CD4-positive, CD25-positive, alpha-beta regulatory T cell (primary cell): ENCODE data around the gene PELO. TPM values are rescaled to one million over a fixed set of nuclear protein-coding genes. Genes with fewer than 3 reads are reported as not detected.
"Not testable (repeated sequence)": the region's sequence is repeated elsewhere in the genome, so short reads cannot be mapped to it uniquely, and the experiment has no call there.

Experiments
- ATAC-seq, 2 donors: fragments of 150-1000 bp; cut with Tn5 transposase; one replicate each; pipeline ENCODE4 v1.10.0; 2021; ENCODE audit warnings: low read depth in 2 of 2, moderate number of reproducible peaks in 2 of 2, moderate library complexity in 1 of 2
- DNase-seq, 3 donors: peaks; one replicate each; pipeline versions ENCODE4 v3.0.0 to v3.0.0-alpha.2; 2012 to 2022; ENCODE audit warnings: mixed read lengths in 1 of 3
- H3K27ac ChIP-seq: one replicate; pipeline ENCODE4 v1.7.0; 2013; ENCODE audit warnings: mild to moderate bottlenecking, low read length; ENCODE audit not compliant: insufficient read depth, poor library complexity, severe bottlenecking
- H3K27me3 ChIP-seq: one replicate; pipeline ENCODE4 v1.7.0; 2013; ENCODE audit warnings: low read length; ENCODE audit not compliant: control insufficient read depth, insufficient read depth
- H3K36me3 ChIP-seq: one replicate; pipeline ENCODE4 v1.7.0; 2013; ENCODE audit warnings: mild to moderate bottlenecking, low read length, moderate library complexity; ENCODE audit not compliant: control insufficient read depth, insufficient read depth
- H3K4me1 ChIP-seq: 2 replicates; pipeline ENCODE4 v1.7.0; 2013; ENCODE audit warnings: mild to moderate bottlenecking, low read length; ENCODE audit not compliant: insufficient read depth, control insufficient read depth, poor library complexity, severe bottlenecking
- H3K4me3 ChIP-seq: one replicate; pipeline ENCODE4 v1.7.0; 2013; ENCODE audit warnings: low read depth, mild to moderate bottlenecking, low read length, moderate library complexity
- H3K9me3 ChIP-seq, 2 experiments: 1 replicate in 1 of 2; 2 replicates in 1 of 2; pipeline ENCODE4 v1.7.0; 2013; ENCODE audit warnings: low read length in 2 of 2, mild to moderate bottlenecking in 1 of 2, moderate library complexity in 1 of 2; ENCODE audit not compliant: control insufficient read depth in 2 of 2
- H3K27ac Mint-ChIP-seq, 3 donors: one replicate each; pipeline ENCODE4 v1.8.0; 2020 to 2022; ENCODE audit warnings: mild to moderate bottlenecking in 3 of 3, mixed read lengths in 3 of 3, moderate library complexity in 2 of 3
- H3K27me3 Mint-ChIP-seq: one replicate; pipeline ENCODE4 v1.8.0; 2022; ENCODE audit warnings: mild to moderate bottlenecking, mixed read lengths
- H3K36me3 Mint-ChIP-seq: one replicate; pipeline ENCODE4 v1.8.0; 2020; ENCODE audit warnings: mixed read lengths
- H3K4me1 Mint-ChIP-seq, 4 donors: one replicate each; pipeline ENCODE4 v1.8.0; 2020 to 2022; ENCODE audit warnings: mixed read lengths in 4 of 4, mild to moderate bottlenecking in 1 of 4
- H3K4me3 Mint-ChIP-seq, 4 donors: one replicate each; pipeline ENCODE4 v1.8.0; 2020 to 2022; ENCODE audit warnings: mild to moderate bottlenecking in 4 of 4, mixed read lengths in 4 of 4, moderate library complexity in 3 of 4
- H3K9me3 Mint-ChIP-seq, 7 donors: one replicate each; pipeline ENCODE4 v1.8.0; 2020 to 2022; ENCODE audit warnings: mixed read lengths in 7 of 7, mild to moderate bottlenecking in 3 of 7, moderate library complexity in 2 of 7
- polyA plus RNA-seq, 4 donors: library from polyadenylated mRNA; unstranded; fragments of 300-500 nt; fragmentation: Illumina TruSeq; gene quantifications; one replicate each; pipeline ENCODE4 v1.2.3, GENCODE V29; 2021
- total RNA-seq: library from RNA; stranded (reverse); gene quantifications from one replicate; pipeline ENCODE4 v1.2.3, GENCODE V29; 2022

The PELO gene
- total and polyA plus RNA-seq, 5 donors from 2014 or later, result 3.8 to 6.1 (median 4.3) TPM

DNA sequence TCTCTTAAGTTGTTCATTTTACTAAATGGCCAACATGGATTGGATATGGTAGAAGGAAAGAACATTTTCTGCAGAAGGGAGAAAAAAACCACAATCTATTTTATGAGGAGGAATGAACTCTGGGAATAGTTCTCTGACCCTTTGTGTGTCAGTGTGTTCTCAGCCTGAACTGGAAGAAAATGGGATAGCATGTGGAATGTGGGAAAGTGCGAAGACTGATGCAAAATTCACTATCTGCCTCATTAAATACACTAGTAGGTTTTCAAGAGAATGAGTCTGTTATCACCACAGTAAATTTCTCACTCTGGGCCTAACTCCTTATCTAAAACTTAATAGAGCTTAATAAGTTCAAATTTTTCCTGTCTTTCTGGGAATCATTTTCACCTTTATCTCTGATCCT, 22.7 kb downstream of the PELO start:
- peaks cover 4% of the 10 kb centered on the region for H3K27me3 Mint-ChIP-seq
- no peaks in the 10 kb centered on the region for H3K36me3 Mint-ChIP-seq
- H3K27ac Mint-ChIP-seq, result no peak overlapping the region
- no peak for ATAC-seq
- H3K27ac ChIP-seq, result no peak overlapping the region
- no peak for DNase-seq
- H3K4me1 Mint-ChIP-seq, result peaks cover 0 to 5% (median 2%) of the 10 kb centered on the region in 4 donors
- no peaks in the 10 kb centered on the region for H3K9me3 Mint-ChIP-seq
- H3K9me3 ChIP-seq, result no peaks in the 10 kb centered on the region
- no peak overlapping the region for H3K4me3 ChIP-seq
- H3K27me3 ChIP-seq, result peaks cover 3% of the 10 kb centered on the region
- no peaks in the 10 kb centered on the region for H3K4me1 ChIP-seq
- peak overlapping the region in 1 of 4 donors; percentile 38 for H3K4me3 Mint-ChIP-seq
- H3K36me3 ChIP-seq, result no peaks in the 10 kb centered on the region

- peaks cover 0 to under 1% (median 0%) of the 10 kb centered on the region in 4 donors for H3K4me1 Mint-ChIP-seq
- ATAC-seq, result no peak
- Histone ChIP-seq H3K36me3 (no peaks in the 10 kb centered on the region), H3K4me3 (no peak overlapping the region), H3K4me1 (no peaks in the 10 kb centered on the region), H3K9me3 (no peaks in the 10 kb centered on the region), H3K27me3 (peaks cover 3% of the 10 kb centered on the region), H3K27ac (no peak overlapping the region)
- no peak overlapping the region for H3K4me3 Mint-ChIP-seq
- DNase-seq, result no peak
- no peaks in the 10 kb centered on the region for H3K36me3 Mint-ChIP-seq
- H3K27me3 Mint-ChIP-seq, result peaks cover 4% of the 10 kb centered on the region
- peak overlapping the region in 1 of 3 donors; percentile 40 for H3K27ac Mint-ChIP-seq
- H3K9me3 Mint-ChIP-seq, result no peaks in the 10 kb centered on the region
Observed at GRCh38 chr5:52811067-52811749, 23.5 kb downstream of the PELO start.

- Histone ChIP-seq H3K4me1 (no peaks in the 10 kb centered on the region), H3K27ac (no peak overlapping the region), H3K4me3 (no peak overlapping the region), H3K27me3 (peaks cover 7% of the 10 kb centered on the region), H3K36me3 (no peaks in the 10 kb centered on the region), H3K9me3 (no peaks in the 10 kb centered on the region)
- ATAC-seq (no peak), DNase-seq (no peak)
- Mint-ChIP-seq H3K36me3 (no peaks in the 10 kb centered on the region), H3K27me3 (peaks cover 7% of the 10 kb centered on the region), H3K4me3 (no peak overlapping the region), H3K9me3 (peaks cover 0 to 2% (median 0%) of the 10 kb centered on the region in 7 donors), H3K4me1 (no peaks in the 10 kb centered on the region), H3K27ac (no peak overlapping the region)
Observed at GRCh38 chr5:52814352-52815148, 26.8 kb downstream of the PELO start.

GRCh38 chr5:52817818-52818217, 30.1 kb downstream of the PELO start:
- no peaks in the 10 kb centered on the region for H3K36me3 Mint-ChIP-seq
- peaks cover 7% of the 10 kb centered on the region for H3K27me3 Mint-ChIP-seq
- peaks cover 0 to 2% (median 0%) of the 10 kb centered on the region in 7 donors for H3K9me3 Mint-ChIP-seq
- Histone ChIP-seq H3K27ac (no peak overlapping the region), H3K4me1 (no peaks in the 10 kb centered on the region), H3K9me3 (no peaks in the 10 kb centered on the region), H3K36me3 (no peaks in the 10 kb centered on the region), H3K4me3 (no peak overlapping the region), H3K27me3 (peaks cover 7% of the 10 kb centered on the region)
- ATAC-seq (no peak), DNase-seq (no peak)
- H3K4me3 Mint-ChIP-seq, result no peak overlapping the region
- no peaks in the 10 kb centered on the region for H3K4me1 Mint-ChIP-seq
- no peak overlapping the region for H3K27ac Mint-ChIP-seq

DNA sequence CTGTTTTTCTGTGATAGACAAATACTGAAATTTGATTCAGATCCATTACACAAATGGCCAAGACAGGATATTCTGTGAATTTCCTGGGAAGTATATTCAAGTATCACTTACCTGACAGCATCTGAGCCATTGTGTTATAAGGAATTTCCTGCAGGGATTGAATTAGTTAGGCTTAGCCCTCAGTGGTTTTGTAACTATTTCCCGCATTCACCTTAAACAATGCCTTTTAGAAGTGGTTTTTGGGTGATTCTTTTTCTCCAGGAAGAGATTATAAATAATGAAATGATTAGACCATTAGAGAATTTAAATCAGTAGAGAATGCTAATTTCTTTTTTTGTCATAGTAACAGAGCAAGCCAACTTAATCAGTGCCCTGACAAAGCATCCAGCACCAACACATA, 30.6 kb downstream of the PELO start:
- H3K4me1 ChIP-seq, result no peaks in the 10 kb centered on the region
- H3K4me3 ChIP-seq, result no peak overlapping the region
- H3K27ac ChIP-seq, result no peak overlapping the region
- Mint-ChIP-seq H3K27ac (no peak overlapping the region), H3K4me3 (no peak overlapping the region), H3K9me3 (peaks cover 0 to 2% (median 0%) of the 10 kb centered on the region in 7 donors), H3K27me3 (peaks cover 7% of the 10 kb centered on the region), H3K36me3 (no peaks in the 10 kb centered on the region), H3K4me1 (no peaks in the 10 kb centered on the region)
- H3K36me3 ChIP-seq, result no peaks in the 10 kb centered on the region
- H3K9me3 ChIP-seq, result no peaks in the 10 kb centered on the region
- H3K27me3 ChIP-seq, result peaks cover 6% of the 10 kb centered on the region
- DNase-seq, result no peak
- no peak for ATAC-seq

DNA sequence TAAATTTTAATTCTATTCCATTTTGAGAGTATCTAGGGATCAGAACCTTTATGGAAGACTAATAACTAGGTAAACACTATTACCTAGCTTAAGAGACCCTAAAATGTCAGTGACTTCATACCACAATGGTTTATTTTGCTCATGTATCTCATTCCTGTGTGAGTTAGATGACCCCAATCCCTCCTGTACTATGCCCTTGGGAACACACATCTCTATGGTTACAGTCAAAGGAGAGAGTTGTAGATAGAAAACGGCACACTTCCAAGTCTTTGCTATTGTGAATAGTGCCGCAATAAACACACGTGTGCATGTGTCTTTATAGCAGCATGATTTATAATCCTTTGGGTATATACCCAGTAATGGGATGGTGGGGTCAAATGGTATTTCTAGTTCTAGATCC, 31.1 kb downstream of the PELO start:
- not testable (repeated sequence) for H3K27me3 ChIP-seq, H3K27ac ChIP-seq, H3K36me3 ChIP-seq, H3K4me1 Mint-ChIP-seq, H3K9me3 Mint-ChIP-seq, H3K4me1 ChIP-seq, DNase-seq, H3K27ac Mint-ChIP-seq, ATAC-seq, H3K27me3 Mint-ChIP-seq, H3K4me3 ChIP-seq, H3K4me3 Mint-ChIP-seq, H3K9me3 ChIP-seq, H3K36me3 Mint-ChIP-seq

DNA sequence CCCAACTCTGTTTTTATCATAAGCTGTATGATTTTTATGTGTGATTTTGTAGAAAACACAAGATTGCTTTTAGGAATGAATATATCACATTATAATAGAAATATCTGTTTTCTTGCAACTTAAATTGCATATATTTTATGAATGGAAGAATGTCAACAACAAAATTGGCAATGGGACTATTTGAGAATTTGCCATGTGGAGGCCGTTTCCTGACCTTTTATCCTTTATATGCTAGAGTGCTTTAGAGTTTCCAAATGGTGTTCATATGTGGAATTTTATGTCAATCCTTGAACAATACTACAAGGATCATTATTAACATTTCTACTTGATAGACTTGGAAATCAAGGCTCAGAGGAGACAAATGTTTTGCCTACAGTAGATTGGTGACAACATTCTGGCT, 34.2 kb downstream of the PELO start:
- DNase-seq (no peak), ATAC-seq (no peak)
- Mint-ChIP-seq H3K27ac (no peak overlapping the region), H3K27me3 (peaks cover 4% of the 10 kb centered on the region), H3K9me3 (peaks cover 0 to 2% (median 0%) of the 10 kb centered on the region in 7 donors), H3K36me3 (no peaks in the 10 kb centered on the region), H3K4me3 (no peak overlapping the region), H3K4me1 (no peaks in the 10 kb centered on the region)
- Histone ChIP-seq H3K36me3 (no peaks in the 10 kb centered on the region), H3K27me3 (peaks cover 3% of the 10 kb centered on the region), H3K4me3 (no peak overlapping the region), H3K27ac (no peak overlapping the region), H3K4me1 (no peaks in the 10 kb centered on the region), H3K9me3 (no peaks in the 10 kb centered on the region)
